GM19467 (cell line): Measurements from ENCODE around the gene FTSJ3.

Experiments
- ATAC-seq: cut with Tn5 transposase; IDR thresholded peaks from one replicate; pipeline ENCODE4 v1.9.1; 2021; ENCODE audit warnings: mild to moderate bottlenecking, moderate library complexity; ENCODE audit not compliant: unreplicated experiment

Gene FTSJ3

GRCh38 chr17:63830904-63831491, 3.5 kb upstream of the FTSJ3 start:
- no peak for ATAC-seq

GRCh38 chr17:63830278-63830677, 2.8 kb upstream of the FTSJ3 start:
- ATAC-seq, result no peak

GRCh38 chr17:63828936-63829335, 1.5 kb upstream of the FTSJ3 start:
- ATAC-seq, result no peak

DNA sequence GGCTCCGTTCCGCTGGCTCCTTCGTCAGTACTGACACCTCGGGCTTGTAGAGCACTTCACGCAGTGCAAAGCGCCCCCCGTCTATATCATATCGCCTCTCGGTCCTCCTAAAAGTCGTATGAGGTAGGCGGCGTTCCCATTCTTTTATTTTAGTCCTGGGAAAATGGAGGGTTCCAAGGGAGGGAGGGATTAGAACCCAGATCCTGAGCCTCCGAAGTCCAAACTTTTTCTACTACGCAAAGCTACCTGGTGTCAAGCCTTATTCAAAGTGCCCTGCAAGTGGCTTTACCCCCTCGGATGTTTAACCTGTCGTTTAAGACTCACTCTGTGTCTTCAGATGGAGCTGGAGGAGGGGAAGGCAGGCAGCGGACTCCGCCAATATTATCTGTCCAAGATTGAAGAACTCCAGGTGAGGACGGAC, 348 bp upstream of the FTSJ3 start:
- no peak for ATAC-seq

DNA sequence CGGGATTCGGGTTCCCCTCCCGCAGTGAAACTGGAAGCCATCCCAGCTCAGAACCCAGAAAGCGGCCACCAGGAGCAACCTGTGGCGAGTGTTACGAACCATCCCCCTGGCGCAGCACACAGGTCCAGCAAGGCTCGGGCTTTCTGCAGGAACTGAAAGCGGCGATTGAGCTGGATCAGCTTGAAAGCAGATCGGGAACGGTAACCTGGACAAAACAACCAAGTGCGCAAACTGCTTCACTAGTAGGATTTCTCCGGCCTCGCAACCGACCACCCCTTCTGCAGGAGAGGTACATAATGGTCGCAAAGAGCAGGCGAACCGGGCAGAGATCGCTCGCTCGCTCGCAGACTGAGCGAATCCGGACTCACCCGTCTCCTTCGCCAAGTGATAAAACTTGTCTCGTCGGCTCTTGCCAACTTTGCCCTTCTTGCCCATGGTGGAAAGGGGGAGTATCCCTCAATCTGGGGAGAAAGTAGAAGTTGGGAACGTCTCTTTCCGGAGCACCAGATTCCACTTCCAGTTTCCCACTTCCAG, 928 bp downstream of the FTSJ3 start:
- ATAC-seq, result peak; percentile 12

DNA sequence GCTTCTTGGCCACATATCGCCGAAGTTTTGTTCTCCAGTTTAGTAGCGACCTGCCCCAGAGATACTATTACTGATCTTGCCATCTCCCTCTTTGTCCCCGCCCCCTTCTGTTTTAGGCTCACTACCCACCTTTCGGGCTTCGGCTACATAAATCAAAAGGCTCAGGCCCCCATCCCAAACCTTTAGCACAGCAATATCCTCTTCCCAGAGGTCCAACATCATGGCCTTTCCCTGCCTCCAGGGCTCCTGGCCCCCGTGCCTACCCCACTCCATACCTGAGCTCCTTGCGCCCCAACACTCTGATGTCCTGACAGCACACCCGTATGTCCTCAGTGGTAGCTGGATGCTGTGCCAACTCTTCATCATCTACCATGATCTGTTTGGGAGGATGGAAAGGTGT, 3.1 kb downstream of the FTSJ3 start:
- no peak for ATAC-seq

GRCh38 chr17:63823659-63824331, 3.7 kb downstream of the FTSJ3 start:
- ATAC-seq, result no peak

- no peak for ATAC-seq
Measured at GRCh38 chr17:63822537-63822936, 4.9 kb downstream of the FTSJ3 start.

DNA sequence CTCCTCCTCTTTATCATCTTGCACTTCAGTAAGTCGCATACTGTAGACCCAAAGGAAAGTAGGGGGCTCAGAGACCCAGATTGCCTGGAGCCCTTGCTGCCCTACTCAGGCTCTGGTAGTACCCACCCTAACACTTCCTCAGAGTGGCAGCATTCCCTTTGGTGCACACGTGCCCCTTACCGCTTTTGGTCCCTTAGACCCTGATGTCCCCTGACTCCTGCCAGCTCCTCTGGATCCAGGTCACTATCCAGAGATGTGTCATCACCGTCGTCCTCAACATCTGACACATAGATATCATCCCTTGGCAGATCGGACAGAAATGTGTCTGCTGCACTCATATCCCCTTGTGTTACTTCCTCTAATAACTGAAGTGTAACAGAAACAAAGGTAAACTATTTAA, 5.7 kb downstream of the FTSJ3 start:
- ATAC-seq, result no peak

DNA sequence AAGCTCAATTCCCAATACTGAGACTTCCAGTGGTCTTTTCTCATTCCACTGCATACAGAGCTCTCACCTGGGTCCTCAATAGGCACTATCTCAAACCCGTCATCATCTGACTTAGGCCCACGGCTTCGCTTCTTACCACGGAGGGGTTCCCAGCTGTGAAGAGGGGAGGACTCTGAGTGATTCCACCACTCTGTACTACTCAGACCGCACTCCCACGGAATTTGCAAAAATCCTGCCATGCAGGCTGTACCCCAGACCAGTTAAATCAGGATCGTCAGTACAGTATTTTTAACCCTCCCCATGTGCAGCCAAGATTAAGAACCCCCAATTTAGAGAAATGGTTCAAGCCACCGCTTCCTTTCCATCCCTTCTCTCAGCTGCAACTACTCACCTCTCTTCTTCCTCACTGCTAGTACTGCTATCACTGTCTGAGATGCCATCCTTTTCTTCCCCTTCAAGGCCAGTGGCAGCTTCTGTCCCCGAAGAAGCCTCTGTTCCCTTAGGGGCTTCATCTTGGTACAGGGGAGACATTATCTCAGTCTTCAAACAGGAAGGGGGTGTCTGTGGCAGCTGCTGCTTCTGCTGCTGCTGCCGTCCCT, 6.4 kb downstream of the FTSJ3 start:
- no peak for ATAC-seq

DNA sequence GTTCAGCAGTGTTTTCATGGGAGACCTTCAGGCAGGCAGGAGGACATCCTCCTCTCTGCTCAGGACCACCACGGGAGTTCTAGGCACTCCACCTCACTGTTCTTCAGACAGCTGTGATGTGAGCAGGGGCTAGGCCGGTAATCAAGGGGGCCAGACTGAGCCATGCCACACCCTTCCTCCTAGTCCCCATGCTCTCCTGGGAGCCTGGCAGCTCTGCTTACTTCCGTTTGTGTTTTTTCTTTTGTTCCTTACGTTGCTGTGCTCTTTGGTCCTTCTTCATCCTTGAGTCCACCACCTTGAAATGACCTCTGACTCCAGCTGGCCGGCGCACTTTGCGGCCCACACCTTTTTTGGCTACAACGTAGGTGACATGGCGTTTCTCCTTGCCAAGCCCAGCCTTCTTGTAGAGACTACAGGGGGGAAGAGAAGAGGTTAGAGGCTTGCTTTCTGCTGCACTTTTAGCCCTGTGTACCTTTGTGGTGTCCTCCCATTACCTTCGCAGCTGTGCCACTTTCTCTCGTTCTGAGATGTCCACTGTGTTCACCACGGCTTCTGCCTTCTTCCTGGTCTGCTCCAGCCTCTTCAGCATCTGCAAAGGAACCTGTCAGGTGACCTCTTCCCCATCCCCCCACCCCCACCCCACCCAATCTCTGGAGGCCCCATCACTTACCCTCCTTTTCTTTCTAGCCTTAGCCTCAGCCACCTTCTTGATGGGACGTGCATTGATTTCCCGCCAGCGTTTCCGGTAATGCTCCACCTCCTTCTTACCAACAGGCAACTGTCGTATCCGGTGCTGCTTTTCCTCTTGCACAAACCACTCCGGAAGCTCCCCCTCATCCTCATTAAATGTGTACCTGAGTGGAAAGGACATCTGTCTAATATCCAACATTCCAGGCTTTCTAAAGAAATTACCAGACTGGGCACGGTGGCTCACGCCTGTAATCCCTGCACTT, 7.6 kb downstream of the FTSJ3 start:
- ATAC-seq, result no peak

DNA sequence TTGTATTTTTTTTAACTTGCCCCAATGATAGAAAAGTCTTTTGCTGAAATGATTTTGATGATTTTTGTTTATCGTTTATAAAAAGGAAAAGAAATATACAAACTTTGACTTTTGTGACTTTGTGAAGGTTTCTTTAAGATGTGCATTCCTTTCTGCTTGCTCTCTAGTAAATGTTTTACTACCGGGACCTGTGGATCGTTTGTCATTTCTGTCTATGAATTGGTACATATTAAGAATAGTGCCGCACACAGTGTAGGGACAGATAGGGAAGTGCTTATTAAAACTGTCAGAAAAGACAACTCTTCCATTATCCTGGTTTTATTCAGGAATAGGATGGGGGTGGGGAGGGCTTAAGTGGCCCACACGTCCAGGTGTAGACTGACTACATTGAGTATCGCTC, 8.3 kb downstream of the FTSJ3 start:
- ATAC-seq, result no peak

DNA sequence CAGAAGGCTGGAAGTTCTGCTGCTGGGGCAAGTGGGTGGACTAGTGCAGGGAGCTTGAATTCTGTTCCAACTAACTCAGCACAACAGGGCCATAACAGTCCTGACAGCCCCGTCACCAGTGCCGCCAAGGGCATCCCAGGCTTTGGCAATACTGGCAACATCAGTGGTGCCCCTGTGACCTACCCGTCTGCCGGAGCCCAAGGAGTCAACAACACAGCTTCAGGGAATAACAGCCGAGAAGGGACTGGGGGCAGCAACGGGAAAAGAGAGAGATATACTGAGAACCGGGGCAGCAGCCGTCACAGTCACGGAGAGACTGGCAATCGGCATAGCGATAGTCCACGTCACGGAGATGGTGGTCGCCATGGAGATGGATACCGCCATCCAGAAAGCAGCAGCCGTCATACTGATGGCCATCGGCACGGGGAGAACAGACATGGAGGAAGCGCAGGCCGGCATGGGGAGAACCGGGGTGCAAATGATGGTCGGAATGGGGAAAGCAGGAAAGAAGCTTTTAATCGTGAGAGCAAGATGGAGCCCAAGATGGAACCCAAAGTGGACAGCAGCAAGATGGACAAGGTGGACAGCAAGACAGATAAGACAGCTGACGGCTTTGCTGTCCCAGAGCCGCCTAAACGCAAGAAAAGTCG, 9.6 kb downstream of the FTSJ3 start:
- no peak for ATAC-seq

DNA sequence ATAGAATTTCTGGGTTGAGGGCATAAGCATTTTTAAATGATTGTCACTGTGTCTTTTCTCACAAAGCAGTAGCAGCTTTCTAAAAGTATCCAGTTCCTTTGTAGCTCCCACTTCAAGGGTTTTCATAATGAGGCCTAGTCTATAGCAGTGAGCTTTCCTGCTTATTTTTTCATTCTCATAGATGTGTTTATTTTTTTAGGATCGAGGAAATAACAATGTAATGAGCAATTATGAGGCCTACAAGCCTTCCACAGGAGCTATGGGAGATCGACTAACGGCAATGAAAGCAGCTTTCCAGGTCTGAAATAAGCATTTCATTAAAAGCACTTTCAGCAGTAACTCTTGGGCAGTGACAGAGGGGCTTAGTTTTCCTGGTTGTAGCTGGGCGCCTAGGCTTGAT, 10.8 kb downstream of the FTSJ3 start:
- ATAC-seq, result no peak

GRCh38 chr17:63816123-63816522, 11.3 kb downstream of the FTSJ3 start:
- ATAC-seq, result no peak

GRCh38 chr17:63809970-63810369, 17.5 kb downstream of the FTSJ3 start:
- ATAC-seq, result no peak

DNA sequence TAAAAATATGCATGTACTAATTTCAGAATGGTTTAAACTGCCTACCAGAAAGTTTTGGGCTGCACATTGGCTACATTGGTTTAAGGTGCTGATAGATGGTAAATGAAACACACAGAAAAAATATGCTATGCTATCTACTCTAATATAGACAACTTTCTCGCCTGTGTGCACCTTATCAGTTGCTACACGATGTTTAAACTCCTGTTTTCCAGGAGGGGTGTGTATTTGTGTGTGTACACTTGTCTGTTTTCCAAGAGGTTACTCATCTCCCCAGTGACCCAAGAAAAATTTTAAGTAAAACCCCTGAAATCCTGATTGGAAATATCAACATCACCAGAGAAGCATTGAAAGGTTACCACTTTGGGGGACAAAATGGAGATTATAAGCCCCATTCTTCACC, 21.9 kb downstream of the FTSJ3 start:
- ATAC-seq, result no peak

GRCh38 chr17:63804328-63804727, 23.1 kb downstream of the FTSJ3 start:
- no peak for ATAC-seq

DNA sequence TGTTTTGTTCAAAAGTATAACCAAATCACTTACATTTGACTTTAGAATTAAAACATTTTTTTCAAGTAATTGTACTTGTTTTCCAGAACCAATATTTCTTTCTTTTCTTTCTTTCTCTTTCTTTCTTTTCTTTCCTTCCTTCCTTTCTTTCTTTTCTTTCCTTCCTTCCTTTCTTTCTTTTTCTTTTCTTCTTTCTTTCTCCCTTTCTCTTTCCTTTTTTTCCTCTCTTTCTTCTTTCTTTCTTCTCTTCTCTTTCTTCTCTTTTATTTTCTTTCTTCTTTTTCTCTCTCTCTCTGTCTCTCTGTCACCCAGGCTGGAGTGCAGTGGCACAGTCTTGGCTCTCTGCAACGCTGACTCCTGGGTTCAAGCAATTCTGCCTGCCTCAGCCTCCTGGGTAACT, 26.7 kb downstream of the FTSJ3 start:
- no peak for ATAC-seq

DNA sequence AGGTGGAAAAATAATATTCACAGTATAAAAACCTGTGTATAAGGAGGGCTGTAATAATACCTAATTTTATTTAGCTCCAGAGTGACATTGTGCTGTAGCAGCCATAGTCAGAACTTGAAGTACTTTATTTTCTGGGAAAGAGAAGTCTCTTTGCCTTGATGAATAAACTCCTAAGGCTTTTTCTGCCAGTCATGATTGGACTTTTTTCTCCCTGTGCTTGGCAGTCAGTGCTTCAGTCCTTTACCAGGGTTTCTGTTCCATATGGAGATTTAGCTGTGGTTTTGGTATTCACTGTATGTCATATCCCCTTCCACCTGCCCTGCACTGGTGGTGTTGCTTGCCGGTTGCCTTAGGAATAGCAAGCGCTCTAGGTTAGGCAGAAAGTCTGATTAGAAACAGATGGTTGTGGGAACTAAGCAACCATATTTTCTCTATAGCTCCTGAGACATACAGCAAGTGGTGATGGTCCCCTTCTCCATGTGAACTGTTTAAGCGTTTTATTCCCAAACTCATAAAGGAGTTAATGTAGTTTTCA, 28.8 kb downstream of the FTSJ3 start:
- ATAC-seq, result no peak
